Epithelial cell of proximal tubule (primary cell): Measurements from ENCODE around the gene PLA2G2F. TPM values are rescaled to one million over a fixed set of nuclear protein-coding genes. Genes with fewer than 3 reads are reported as not detected.

Source experiments
- DNase-seq: peaks from one replicate; pipeline ENCODE4 v3.0.0-alpha.2; 2011; ENCODE audit warnings: low read depth
- H3K4me3 ChIP-seq: 2 replicates; pipeline ENCODE4 v1.5.1; 2011; ENCODE audit warnings: low read depth, mild to moderate bottlenecking, low read length
- total RNA-seq: library from RNA; depleted of rRNA; stranded (reverse); fragments of >200 nt; gene quantifications from 2 replicates; pipeline ENCODE4 v1.2.3, GENCODE V29; 2015
- TF ChIP-seq, protein P1 (sequence below): conservative IDR thresholded peaks from 2 replicates; pipeline ENCODE4 v1.5.1; 2012; ENCODE audit warnings: low read depth, mild to moderate bottlenecking, low read length

PLA2G2F gene
- total RNA-seq, 1 donor from 2014 or later: 4.2 TPM

DNA sequence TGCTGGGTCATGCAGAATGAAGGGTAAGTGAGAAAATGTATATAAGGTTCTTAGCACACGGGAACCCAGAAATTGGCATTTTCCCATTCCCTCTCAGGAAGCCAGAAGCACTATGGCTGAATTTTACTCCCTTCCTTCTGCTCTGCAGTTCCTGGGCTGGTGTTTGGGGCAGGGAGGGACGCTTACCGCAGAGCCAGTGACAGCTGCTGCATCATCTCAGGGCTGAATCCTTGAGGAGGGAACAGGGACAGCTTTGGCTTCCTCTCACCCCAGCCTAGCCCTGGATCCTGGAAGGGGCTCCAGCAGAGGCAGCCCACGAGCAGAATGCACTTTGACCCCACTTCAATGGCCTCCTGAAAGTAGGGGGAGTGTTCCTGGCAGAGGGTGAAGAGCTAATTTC lies 31.8 kb upstream of the PLA2G2F start:
- TF ChIP-seq, protein P1, sequence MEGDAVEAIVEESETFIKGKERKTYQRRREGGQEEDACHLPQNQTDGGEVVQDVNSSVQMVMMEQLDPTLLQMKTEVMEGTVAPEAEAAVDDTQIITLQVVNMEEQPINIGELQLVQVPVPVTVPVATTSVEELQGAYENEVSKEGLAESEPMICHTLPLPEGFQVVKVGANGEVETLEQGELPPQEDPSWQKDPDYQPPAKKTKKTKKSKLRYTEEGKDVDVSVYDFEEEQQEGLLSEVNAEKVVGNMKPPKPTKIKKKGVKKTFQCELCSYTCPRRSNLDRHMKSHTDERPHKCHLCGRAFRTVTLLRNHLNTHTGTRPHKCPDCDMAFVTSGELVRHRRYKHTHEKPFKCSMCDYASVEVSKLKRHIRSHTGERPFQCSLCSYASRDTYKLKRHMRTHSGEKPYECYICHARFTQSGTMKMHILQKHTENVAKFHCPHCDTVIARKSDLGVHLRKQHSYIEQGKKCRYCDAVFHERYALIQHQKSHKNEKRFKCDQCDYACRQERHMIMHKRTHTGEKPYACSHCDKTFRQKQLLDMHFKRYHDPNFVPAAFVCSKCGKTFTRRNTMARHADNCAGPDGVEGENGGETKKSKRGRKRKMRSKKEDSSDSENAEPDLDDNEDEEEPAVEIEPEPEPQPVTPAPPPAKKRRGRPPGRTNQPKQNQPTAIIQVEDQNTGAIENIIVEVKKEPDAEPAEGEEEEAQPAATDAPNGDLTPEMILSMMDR: no peak
- H3K4me3 ChIP-seq: no peak overlapping the region
- DNase-seq: no peak

DNA sequence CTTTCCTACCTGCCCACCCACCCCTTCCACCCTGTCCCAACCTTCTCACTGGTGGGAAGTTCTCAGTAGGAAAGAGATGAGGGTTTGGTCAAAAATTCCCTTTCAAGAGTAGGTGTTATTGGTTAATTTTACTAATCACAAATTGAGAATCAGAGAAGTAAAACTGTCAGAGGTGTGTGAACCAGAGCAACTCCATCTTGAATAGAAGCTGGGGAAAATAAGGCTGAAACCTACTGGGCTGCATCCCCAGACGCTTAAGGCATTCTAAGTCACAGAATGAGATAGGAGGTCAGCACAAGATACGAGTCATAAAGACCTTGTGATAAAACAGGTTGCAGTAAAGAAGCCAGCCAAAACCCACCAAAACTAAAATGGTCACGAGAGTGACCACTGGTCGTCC lies 31.3 kb upstream of the PLA2G2F start:
- DNase-seq: no peak
- TF ChIP-seq, protein P1: no peak
- H3K4me3 ChIP-seq: no peak overlapping the region

DNA sequence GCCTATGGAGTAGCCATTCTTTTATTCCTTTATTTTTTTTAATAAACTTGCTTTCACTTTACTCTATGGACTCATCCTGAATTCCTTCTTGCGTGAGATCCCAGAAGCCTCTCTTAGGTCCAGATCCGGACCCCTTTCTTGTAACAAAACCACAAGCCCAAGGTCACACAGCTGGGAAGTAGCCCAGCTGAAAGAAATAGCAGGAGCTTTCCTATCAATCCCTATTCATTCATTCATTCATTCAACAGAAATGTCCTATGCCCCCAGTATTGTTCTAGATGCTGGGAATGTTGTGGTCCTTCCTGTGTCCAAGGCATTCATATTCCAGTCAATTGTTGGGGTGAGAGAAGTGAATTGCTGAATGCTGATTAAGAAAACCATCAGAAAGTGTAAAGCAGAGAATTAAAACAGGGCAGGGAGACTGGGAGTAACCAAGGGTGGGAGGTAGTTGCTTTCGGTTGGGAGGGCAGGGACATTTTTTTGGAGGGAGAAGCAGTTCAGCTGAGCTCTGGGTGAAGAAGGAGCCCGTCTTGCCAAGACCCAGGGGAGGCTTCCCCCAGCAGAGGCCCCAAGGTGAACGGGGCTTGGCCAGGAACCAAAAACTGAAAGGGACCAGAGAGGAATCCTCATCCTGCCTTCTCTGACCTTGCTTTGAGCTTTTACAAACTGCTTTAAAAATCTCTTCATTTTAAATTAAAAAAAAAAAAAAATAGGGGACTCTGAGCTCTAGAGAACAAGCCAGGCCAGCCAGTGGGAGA lies 30.6 kb upstream of the PLA2G2F start:
- H3K4me3 ChIP-seq: no peak overlapping the region
- DNase-seq: no peak
- TF ChIP-seq, protein P1: no peak

DNA sequence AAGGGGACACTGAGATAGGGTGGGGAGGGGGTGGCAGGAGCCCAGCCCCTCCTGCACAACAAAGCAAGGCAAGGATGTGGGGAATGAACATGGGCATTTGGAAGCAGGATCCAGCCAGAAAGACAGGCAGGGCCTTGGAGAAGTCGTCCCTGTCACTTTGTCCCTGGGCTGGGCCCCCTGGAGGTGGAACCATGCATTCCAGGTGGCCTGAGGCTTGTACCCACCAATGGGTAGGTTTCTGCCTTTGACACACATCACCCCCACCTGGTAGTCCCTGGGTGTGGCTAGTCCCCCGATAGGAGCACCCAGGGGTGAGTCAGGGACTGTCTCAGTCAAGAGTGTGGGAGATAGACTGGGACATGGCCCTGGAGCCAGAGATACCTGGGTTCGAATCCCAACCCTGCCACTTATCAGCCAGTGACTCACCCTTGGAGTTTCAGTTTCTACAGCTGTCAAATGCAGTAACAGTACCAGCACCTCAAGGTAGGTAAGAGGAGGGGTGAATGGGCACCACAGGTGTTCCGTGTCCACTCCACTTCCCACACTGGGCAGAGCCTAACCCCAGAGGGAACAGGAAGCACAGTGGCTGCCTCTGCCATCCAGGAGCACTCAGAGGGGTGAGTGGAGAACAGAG lies 29.8 kb upstream of the PLA2G2F start:
- no peak for DNase-seq
- TF ChIP-seq, protein P1: no peak

DNA sequence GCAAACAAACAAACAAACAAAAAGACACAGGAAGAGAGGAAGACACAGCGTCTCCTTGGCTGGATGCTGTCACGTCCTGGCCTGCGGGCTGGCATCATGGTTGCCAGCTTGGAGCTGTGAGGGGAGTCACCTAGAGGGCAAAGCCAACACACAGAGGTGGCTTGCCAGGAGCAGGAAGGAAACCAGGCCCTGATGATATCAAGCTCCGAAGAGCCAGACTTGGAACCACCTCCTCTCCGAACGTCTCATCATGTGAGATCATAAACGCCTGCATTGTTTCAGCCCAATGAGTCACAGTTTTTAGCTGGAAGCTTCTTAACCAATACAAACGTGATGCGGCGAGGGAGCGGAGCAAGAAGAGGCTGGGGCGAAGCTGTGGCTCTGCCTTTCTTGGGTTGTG lies 28.4 kb upstream of the PLA2G2F start:
- TF ChIP-seq, protein P1: no peak
- DNase-seq: no peak
- H3K4me3 ChIP-seq: no peak overlapping the region

More for the DNA sequence above, 29.8 kb upstream of the PLA2G2F start:
- no peak overlapping the region for H3K4me3 ChIP-seq

DNA sequence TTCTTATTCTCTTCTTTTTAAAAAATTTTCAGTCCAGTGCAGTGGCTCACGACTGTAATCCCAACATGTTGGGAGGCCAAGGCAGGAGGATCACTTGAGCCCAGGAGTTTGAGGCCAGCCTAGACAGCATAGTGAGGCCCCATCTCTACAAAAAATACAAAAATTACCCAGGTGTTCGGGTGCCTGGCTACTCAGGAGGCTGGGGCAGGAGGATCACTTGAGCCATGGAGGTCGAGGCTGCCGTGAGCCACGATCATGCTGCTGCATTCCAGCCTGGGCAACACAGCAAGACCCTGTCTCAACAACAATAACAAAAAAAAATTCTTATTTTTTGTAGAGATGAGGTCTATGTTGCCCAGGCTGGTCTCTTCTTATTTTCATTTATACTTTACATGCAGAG lies 27.7 kb upstream of the PLA2G2F start:
- TF ChIP-seq, protein P1: no peak
- DNase-seq: no peak
- no peak overlapping the region for H3K4me3 ChIP-seq
